CD4-positive, alpha-beta T cell treated with Interleukin-12 subunit alpha and Interleukin-12 subunit beta, for 1 hour (primary cell): Measurements from ENCODE around the gene SLC22A31.
"Not testable (repeated sequence)": the region's sequence is repeated elsewhere in the genome, so short reads cannot be mapped to it uniquely, and the experiment has no call there.

ENCODE experiments used
- DNase-seq: peaks from one replicate; pipeline ENCODE4 v3.0.0-alpha.2; 2020

SLC22A31 gene

GRCh38 chr16:89178453-89179147 lies 21.7 kb downstream of the SLC22A31 start:
- DNase-seq, result no peak

DNA sequence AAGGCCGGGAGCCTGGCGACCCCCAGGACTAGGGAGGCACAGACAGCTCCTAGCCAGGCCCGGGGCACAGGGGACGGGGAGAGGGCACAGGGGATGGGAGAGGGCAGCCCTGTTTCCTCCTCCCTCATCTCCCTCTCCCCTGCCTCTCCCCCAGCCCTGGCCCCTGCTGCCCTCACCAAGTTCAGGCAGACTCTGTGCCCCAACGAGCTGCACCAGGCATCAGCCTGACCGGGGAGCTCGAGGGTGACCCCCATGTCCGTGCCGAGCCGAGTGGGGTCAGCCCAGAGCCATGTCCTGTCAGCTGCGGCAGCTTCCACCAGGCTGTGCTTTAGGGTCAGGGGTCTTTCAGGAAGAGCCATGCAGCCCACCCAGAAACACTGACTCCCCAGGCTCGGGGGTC lies 22.8 kb downstream of the SLC22A31 start:
- DNase-seq, result no peak

DNA sequence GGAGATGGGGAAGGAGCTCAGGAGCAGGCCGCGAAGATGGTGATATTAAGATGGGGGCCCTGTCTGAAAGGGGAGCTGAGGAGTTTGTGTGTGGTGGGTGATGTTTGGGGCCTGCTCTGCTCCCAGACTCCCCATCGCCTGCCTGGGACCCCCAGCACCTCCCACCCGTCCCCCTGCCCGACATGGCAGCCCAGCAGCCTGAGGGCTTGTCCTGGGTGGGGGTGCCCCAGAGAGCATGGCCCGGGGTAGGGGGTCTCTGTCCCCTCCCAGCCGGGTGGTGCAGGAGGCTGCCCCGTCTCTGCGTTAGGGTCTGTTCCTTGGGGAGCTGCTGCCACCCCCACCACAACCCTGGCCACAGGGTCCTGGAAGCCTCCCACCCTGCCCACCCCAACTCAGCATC lies 23.6 kb downstream of the SLC22A31 start:
- DNase-seq, result no peak

DNA sequence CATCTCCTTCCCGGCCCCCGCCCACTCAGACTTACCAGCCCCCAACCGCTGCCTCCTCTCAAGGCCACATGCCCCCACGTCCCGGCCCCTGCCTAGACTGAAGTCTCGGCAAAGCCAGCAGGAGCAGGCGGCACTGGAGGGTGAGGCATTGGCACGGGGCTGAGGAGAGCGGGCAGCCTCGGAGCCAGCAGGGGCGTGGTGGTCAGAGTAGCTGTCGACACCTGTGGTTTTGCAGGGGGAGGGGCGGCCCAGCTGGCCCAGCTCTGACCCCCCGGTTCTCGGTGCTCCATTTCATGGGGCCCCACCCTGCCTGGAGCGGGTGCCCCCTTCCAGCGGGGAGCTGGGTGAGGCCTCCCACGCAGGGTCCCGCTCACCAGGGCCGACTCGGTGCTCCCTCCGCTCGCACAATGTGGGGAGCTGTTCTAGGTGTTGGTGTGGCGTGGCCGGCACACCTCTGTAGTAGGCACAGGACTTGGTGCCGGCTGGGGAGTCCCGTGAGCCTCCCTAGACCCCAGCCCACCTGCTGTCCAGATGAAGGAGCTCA lies 24.1 kb downstream of the SLC22A31 start:
- DNase-seq, result no peak

- DNase-seq, result no peak
Observed at GRCh38 chr16:89175280-89176146, 24.8 kb downstream of the SLC22A31 start.

GRCh38 chr16:89174877-89175276 lies 25.5 kb downstream of the SLC22A31 start:
- no peak for DNase-seq

GRCh38 chr16:89174055-89174827 lies 26.1 kb downstream of the SLC22A31 start:
- DNase-seq, result no peak

- DNase-seq, result no peak
Observed at GRCh38 chr16:89173174-89173921, 27.0 kb downstream of the SLC22A31 start.

DNA sequence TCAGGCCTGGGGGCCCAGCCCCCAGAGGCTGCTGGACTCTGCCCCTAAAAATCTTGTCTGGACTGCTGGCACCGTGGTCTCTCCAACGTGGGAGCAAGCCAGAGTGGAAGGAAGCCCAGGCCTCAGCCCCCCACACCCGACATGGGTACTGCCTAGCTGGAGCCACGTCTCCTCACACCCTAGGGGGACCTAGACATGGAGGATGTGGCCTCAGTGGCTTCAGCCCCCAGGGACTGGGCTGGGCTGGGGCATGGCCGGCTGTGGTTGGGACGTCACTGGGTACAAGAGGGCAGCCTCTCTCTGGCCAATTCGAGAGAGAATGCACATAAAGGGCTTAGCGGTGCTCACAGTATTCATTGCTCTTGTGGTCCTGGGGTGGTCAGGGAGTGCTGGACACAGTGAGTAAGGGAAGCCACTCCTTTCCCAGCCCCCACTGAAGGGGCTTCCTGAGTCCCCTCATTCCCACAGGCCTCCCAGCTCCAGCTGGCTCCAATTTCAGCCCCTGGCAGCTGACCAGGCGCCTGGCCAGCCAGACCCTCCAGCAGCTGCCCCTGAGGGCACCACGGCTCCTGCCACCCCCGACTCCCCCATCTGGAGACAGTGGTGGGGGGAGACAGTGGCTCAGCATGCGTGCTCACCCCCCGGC lies 27.7 kb downstream of the SLC22A31 start:
- no peak for DNase-seq

GRCh38 chr16:89172171-89172527 lies 28.2 kb downstream of the SLC22A31 start:
- no peak for DNase-seq

DNA sequence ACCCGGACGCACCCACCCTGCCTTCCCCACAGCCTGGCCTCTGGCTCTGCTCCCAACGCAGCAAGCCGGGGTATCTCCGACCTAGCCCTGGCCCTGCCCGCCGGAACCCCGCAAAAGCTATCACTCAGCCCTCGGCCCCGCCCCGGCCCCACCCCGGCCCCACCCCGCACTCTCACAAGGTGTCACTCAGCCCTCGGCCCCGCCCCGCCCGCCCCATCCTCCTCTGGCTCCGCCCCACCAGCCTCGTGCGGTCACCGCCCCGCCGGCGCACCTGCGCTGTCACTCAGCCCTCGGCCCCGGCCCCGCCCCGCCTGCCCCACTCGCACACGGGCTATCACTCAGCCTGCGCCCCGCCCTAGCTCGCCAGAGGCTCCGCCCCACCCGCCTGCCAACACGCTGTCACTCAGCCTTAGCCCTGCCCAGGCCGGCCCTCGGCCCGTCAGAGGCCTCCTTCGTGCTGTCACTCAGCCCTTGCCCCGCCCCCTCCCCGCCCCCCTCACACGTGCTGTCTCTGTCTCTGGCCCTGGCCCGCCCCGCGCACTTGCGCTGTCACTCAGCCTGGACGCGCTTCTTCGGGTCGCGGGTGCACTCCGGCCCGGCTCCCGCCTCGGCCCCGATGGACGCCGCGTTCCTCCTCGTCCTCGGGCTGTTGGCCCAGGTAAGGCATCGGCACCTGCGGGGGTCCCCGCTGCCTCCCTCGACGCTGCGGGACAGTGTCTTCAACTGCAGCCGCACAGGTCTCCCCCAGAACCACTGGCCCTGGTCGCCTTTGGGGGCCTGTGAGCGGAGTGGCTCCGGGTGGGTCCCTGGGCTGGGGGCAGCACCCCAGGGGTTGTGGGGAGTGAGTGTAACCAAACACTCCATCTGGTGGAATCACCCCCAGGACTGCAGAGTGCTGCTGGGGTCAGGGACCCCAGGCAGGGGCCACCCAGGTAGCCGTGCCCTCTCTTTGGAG lies 28.8 kb downstream of the SLC22A31 start, which contains the start of gene CDH15:
Gene CDH15, plus strand, starts transcription at position 533 of the 955 bp plus-strand sequence. Its CDS starts 84 bp downstream, at position 617.
- DNase-seq, result peak; percentile 97

DNA sequence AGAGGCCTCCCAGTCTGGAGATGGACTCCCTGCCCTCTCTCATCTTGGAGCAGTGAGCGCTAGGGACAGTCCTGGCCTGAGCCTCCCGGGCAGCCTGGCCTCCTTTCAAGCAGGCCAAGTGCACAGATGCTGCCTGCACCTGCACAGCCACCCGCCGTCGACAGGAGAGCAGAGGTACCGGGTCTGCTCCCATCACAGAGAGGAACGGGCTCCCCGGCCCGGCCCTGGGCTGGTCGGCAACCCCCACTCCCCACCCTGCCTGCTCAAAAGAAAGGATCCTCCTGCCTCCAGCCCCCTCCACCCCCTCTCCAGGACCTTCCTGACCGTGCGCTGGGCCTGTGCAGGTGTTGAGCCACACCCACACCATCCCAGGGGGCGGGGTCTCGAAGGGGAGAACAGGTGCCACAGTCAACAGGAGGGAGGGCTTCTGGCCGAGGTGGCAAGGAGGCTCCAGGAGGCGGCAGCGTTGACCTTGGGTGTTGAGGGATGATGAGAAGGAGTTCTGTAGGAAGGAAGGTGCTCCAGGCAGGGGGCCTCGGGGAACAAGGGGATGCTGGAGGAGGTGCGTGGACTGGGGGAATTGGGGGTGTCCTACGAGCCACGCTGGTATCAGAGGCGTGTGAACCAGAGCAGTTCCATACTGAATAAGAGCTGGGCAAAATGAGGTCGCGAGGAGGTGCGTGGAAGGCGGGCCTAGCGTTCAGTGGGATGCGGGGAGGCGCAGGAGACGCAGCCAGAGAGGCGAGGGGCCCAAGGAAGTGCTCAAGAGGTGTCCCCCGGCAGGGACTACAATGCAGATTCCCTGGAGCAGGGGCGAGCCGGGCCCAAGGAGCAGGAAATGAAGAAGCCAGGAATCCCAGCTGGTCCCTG lies 29.8 kb downstream of the SLC22A31 start:
- peak; percentile 16 for DNase-seq

GRCh38 chr16:89169778-89170177 lies 30.6 kb downstream of the SLC22A31 start:
- no peak for DNase-seq

DNA sequence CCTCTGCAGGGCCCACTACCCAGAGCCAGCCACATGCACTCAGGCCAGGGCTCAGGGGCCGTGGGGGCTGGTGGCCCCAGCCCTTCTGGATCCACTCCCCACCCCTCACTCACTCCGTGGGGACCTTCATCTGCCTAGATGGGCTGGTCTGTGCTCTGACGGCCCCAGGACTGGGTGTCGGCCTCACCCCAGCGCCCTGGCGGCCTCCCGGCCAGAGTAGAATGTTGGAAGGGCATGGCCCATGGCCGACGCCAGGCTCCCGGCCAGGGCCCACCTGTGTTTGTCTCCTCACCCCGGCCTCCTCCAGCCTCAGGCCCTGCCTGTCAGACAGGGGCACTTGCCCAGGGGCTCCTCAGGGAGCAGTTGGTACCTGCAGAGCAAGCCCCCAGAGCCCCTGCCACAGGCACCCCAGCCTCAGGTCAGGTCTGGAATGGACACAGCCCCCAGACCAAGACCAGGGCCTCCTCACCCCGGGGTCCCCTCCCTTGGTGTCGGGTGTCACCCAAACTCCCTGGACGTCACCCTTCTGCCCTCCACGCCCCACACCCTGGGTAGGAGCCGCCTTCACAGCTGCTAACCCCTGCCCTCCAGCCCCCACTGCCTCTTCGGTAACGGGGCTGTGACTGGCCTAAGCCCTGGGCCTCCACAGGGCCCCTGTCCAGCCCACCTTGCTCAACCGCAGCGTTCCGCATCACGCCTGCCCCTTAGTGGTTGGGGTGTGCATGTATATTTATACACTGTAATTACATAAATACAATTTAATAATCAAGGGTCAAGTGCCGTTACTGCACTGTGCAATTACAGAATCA lies 31.8 kb downstream of the SLC22A31 start:
- no peak for DNase-seq

DNA sequence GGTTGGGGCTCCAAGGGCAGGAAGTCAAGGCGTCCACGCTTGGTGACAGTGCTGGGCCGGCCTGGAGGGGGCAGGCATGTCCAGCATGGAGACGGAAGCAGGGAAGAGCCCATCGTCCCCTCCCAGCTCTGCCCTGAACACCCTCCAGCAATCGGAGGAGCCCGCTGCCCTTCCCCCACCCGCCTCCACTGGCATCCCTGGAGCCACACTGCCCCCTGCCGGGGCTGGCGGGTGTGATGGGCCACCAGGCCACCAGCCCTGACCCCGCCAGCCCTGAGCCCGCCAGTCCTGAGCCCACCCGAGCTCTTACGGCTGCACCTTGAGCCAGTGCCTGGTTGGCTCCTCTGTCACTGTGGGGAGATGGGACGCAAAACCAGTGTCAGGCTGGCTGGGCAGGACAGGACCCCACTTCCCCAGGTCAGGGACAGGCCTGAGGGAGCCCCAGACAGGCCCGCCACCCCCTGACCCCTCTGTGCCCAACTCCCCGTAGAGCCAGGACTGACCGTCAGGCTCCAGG lies 32.9 kb downstream of the SLC22A31 start:
- DNase-seq, result peak; percentile 82

- DNase-seq, result no peak
Observed at GRCh38 chr16:89166696-89167424, 33.5 kb downstream of the SLC22A31 start.

DNA sequence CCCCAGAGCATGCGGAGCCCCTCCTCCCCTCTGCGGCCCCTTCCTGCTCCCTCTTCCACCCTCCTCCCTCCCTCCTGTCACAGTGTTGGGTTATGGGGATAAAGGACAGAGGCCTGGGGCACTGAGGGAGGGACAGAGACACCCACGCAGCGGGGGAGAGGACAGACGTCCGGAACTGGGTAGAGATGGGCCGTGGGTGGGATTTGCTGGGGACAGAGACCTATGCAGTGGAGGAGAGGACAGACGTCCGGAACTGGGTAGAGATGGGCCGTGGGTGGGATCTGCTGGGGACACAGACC lies 34.7 kb downstream of the SLC22A31 start:
- DNase-seq, result not testable (repeated sequence)
